NCI-H128 (cell line): ENCODE measurements around the gene ANKS1B.

Source experiments
- DNase-seq: peaks from one replicate; lab custom pipeline; 2025; ENCODE audit not compliant: unreplicated experiment; lab: John Stamatoyannopoulos, UW

Gene ANKS1B

GRCh38 chr12:99479149-99479548 lies 505.6 kb downstream of the ANKS1B start:
- no peak for DNase-seq

- no peak for DNase-seq
These were observed 507.8 kb downstream of the ANKS1B start for GRCh38 chr12:99476956-99477355.

- DNase-seq = no peak
These were observed 529.2 kb downstream of the ANKS1B start for GRCh38 chr12:99455350-99456035.

GRCh38 chr12:99454539-99455172 lies 530.1 kb downstream of the ANKS1B start:
- no peak for DNase-seq

GRCh38 chr12:99453836-99454538 lies 530.7 kb downstream of the ANKS1B start:
- DNase-seq = no peak

- DNase-seq = no peak
These were observed 534.6 kb downstream of the ANKS1B start for GRCh38 chr12:99450036-99450630.

GRCh38 chr12:99444859-99445316 lies 539.8 kb downstream of the ANKS1B start:
- DNase-seq = no peak

GRCh38 chr12:99442758-99443157 lies 542.0 kb downstream of the ANKS1B start:
- DNase-seq = no peak

- DNase-seq = no peak
These were observed 545.3 kb downstream of the ANKS1B start for GRCh38 chr12:99439399-99439798.

GRCh38 chr12:99436584-99436983 lies 548.2 kb downstream of the ANKS1B start:
- DNase-seq = no peak

GRCh38 chr12:99435095-99435791 lies 549.5 kb downstream of the ANKS1B start:
- no peak for DNase-seq

- DNase-seq = no peak
These were observed 551.6 kb downstream of the ANKS1B start for GRCh38 chr12:99433155-99433554.

GRCh38 chr12:99431203-99431602 lies 553.5 kb downstream of the ANKS1B start:
- no peak for DNase-seq

GRCh38 chr12:99427104-99427503 lies 557.6 kb downstream of the ANKS1B start:
- no peak for DNase-seq

- no peak for DNase-seq
These were observed 566.4 kb downstream of the ANKS1B start for GRCh38 chr12:99418379-99418778.

GRCh38 chr12:99413751-99414150 lies 571.0 kb downstream of the ANKS1B start:
- no peak for DNase-seq

GRCh38 chr12:99393763-99394162 lies 591.0 kb downstream of the ANKS1B start:
- no peak for DNase-seq

GRCh38 chr12:99392091-99392850 lies 592.5 kb downstream of the ANKS1B start:
- DNase-seq = no peak

GRCh38 chr12:99390707-99391106 lies 594.0 kb downstream of the ANKS1B start:
- DNase-seq = no peak

- DNase-seq = no peak
These were observed 595.0 kb downstream of the ANKS1B start for GRCh38 chr12:99389751-99390150.
